GM10847 (cell line): ENCODE measurements around the gene GREB1L.

Experiments
- POLR2A ChIP-seq: IDR thresholded peaks from 2 replicates; pipeline ENCODE4 v1.6.1; 2011; ENCODE audit not compliant: insufficient read length; ENCODE audit errors: extremely low read depth

The GREB1L gene

GRCh38 chr18:21444465-21445212 lies 202.6 kb downstream of the GREB1L start:
- TF ChIP-seq POLR2A = no peak

DNA sequence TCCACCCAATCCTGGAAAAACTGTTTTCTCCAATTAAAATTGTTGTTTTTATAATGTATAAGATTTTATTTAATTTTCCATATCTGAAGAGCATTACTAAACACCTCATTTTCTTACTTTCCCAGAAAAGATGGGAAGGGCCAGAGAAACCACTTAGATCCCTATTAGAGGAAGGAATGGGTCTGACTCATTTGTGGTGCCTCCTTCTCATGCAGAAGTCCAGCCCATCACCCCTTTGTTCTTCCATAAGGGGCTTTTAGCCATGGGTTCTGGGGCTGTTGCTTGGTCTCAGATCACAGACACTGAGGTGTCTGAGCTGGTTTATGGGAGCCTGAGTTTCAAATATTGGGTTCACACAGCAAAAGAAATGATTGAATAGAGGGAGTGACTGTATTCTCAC lies 206.3 kb downstream of the GREB1L start:
- TF ChIP-seq POLR2A = no peak

GRCh38 chr18:21449367-21450290 lies 207.6 kb downstream of the GREB1L start:
- no peak for TF ChIP-seq POLR2A

GRCh38 chr18:21450503-21450902 lies 208.5 kb downstream of the GREB1L start:
- no peak for TF ChIP-seq POLR2A

- TF ChIP-seq POLR2A = no peak
These were observed 208.9 kb downstream of the GREB1L start for GRCh38 chr18:21450913-21451312.

DNA sequence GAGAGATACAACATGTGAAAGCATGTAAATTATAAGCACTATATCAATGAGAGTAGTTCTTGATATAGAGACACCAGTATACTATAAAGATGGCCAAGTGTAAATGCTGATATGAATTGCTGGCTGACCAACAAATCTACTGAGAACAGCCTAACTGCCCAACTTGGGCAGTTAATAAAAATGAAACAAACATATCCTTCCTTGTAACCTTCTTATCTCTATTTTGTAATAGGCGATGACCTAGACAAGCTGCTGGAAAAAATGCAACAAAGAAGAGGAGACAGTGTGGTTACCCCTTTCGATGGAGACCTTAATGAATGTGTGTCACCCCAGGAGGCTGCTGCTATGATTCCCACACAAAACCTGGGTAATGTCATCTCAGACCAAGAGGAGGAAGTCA lies 209.8 kb downstream of the GREB1L start:
- TF ChIP-seq POLR2A = no peak

DNA sequence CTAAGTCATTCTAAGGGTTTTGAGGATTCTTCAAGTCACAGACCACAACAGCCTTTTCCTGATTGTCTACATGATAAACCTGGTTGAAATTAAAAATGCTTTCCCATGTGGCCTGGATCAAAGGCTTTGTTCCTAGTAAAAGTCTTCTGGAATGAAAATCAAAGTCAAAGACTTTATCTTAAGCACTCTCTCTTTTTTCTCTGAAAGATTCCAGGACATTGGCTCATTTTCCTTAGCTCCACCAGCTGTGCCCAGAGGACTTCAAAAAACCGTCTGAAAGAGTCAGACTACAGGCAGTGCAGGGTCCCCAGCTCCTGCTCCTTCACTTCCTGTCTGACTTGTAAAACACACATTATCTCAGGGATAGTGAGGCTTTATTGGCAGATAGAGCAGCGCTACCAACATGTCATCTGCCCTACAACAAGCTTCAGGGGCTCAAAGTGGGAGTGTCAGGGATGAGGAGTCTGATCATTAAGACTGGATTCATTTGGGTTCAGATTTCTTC lies 210.3 kb downstream of the GREB1L start:
- no peak for TF ChIP-seq POLR2A

DNA sequence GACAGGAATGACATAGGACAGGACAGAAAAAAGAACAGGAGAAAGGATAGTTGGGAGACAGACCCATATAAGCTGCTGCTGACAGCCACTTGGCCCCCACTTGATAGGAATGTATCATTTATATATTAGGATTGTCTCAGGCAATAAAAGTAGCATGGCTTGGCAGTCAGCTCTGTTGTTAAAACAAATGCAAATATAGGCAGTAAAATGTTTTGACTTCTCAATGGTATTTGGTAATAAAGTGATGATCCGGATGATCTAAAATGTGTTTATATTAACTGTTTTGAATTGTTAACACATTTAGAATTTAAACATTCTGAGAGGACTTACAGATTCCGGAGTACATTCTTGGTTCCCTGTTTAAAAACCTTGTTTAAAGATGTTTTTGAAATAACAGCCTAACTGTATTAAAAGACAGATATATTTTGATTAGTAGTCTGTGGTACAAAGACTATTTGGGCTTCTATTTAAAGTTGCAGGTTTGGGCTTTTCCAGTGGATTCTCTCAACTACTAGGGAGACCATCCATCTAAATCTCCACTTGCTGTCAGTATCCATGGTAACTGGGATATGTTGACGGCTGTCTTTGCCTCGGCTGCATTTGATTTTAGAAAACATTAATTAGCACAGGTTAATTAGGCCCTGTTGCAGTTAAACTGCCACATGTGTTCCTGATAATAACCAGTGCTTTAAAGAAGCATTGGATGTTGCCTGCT lies 210.9 kb downstream of the GREB1L start:
- TF ChIP-seq POLR2A = no peak

DNA sequence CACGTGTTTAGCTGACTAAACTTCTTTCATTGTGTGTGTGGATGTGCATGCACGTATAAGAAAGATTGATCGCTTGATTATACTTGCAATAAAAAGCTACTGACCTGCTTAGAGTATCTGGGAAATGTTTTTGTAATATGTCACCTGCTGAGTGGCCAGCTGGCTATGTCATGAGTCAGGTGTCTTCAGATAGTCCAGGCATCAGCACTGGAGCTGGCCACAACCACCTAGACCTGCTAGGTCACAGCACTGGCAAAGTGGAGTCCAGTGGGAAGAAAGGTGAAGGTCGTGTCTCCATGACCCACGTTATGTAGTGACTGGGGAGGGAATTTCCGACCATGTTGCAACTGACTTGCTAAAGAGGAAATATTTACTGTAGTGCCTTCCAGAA lies 211.5 kb downstream of the GREB1L start:
- TF ChIP-seq POLR2A = no peak

DNA sequence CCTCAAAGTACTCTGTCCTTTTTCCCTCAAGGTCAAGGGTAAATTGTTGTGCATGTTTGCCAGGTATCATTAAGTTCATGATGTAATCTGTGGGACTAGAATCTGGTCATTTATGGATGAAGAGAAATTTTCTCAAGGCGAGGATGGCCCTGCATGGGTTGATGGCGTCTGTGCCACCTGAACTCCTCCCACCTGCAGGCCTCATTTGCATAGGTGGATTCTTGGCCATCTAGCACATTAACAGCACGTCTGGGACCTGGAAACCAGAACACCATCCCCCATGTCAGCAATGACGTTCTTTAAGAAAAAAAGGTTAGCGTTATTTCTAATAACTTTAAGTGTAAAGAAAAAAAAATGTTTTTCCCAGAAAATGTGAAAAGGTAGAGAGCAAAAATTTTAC lies 212.7 kb downstream of the GREB1L start:
- no peak for TF ChIP-seq POLR2A

- no peak for TF ChIP-seq POLR2A
These were observed 214.6 kb downstream of the GREB1L start for GRCh38 chr18:21456428-21457178.

GRCh38 chr18:21457179-21457535 lies 215.1 kb downstream of the GREB1L start:
- TF ChIP-seq POLR2A = no peak

- no peak for TF ChIP-seq POLR2A
These were observed 216.3 kb downstream of the GREB1L start for GRCh38 chr18:21458310-21458709.

DNA sequence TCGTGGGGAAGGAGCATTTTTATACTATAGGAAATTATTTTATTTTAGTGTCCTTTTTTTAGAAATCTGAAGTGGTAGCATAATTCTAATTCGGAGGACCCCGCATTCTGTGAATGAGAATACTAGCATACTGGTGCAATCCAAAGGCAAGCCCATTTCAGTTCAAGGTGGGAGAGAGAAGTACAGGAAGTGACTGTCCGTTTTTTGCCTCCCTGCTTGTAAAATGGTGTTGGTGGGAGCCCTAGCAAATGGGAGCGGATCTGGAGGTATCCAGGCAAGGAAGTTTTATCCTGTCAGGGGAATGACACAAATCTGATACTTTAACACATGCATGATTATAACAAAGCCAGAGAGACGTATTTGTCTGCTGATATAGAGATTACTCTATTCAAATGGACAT lies 216.8 kb downstream of the GREB1L start:
- no peak for TF ChIP-seq POLR2A
